GM21367 (cell line): Measurements from ENCODE around the gene SGSM1.

ENCODE experiments used
- ATAC-seq: cut with Tn5 transposase; IDR thresholded peaks from one replicate; pipeline ENCODE4 v1.9.1; 2021; ENCODE audit not compliant: unreplicated experiment

The SGSM1 gene

DNA sequence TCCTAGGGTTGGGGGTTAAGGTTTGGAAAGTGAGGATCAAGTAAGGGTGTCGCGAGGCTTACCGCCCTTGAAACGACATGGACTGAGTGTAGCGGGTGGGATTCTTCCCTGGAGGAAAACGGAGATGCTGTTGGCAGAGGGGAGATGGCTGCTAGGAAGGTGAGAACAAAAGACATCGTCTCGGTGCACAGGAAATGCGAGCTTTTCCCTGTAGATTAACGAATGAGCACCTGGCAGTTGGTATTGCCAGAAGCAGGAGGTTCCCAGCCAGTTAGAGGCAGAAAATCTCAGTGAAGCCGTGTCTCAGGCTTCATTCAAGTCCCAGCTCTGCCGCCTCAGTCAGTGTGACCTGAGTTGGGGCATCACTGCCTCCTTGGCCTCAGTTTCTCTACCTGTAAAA is 141.9 kb downstream of the SGSM1 start:
- no peak for ATAC-seq

DNA sequence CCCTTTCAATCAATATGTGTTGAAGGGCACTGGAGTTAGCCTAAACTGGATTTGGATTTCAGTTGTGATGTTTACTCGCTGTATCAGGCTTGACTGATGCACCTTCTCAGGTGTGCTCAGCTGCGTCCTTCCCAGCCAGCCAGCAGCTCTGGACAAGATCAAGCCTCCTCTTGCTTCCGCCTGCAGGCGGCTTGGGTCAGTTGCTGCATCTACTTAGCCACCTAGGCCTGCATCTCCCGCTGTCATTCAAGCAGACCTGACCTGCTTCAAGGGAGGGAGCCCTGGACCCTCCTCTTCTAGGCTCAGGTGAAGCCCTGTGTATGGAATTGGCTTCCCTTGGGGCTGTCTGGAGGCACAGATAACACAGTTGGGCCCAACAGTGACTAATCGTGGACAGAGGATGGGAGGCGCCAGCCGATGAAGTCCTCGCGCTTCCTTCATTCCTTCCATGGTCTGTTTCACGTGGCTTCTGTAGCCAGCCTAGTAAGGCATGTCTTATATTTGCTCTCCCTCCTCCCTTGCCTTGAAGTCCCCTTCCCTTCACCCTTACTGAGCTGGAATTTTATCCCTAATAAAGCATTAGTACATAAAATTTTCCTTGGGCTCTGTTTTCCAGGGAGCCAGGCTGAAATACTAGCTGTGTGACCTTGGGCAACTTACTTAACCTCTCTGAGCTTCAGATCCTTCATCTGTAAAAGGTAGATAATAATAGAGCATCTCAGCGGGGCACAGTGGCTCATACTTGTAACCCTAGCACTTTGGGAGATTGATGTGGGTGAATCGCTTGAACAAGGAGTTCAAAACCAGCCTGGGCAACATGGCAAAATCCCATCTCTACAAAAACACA is 142.6 kb downstream of the SGSM1 start:
- no peak for ATAC-seq

- ATAC-seq = no peak
Observed at GRCh38 chr22:24950272-24950902, 144.4 kb downstream of the SGSM1 start.

GRCh38 chr22:24951942-24952836 is 146.2 kb downstream of the SGSM1 start, which contains the start of gene KIAA1671:
Gene KIAA1671 (plus strand): TSS chr22:24952716. CDS start chr22:25028000, 75,284 bp downstream.
- ATAC-seq = no peak

DNA sequence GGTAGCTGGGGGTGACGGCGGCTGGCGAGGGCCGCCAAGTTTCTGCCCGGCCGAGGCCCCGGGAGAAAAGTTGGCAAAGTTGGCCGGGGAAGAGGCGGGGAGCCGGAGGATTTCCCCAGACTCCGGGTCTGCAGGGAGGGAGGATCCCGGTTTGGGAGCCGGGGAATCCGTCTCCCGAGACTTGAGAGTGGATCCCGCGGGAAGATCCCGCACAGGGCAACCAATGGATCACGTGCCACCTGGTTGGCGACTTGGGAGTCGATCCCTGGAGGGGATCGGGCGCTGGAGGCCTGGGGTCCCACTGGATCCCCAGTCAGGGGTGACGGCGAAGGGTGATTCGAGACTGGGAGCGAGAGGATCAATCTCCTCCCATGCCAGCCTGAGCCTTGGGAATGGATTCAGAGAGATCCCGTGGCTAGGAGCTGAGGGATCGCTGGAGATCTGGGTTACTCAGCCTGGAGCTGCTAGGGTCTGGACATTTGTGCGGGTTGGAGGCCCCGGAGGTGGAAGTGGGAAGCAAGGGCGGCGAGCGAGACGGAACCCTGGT is 146.9 kb downstream of the SGSM1 start:
- no peak for ATAC-seq

- no peak for ATAC-seq
Observed at GRCh38 chr22:24953384-24954113, 147.5 kb downstream of the SGSM1 start.

GRCh38 chr22:24954114-24954463 is 148.1 kb downstream of the SGSM1 start:
- ATAC-seq = no peak

DNA sequence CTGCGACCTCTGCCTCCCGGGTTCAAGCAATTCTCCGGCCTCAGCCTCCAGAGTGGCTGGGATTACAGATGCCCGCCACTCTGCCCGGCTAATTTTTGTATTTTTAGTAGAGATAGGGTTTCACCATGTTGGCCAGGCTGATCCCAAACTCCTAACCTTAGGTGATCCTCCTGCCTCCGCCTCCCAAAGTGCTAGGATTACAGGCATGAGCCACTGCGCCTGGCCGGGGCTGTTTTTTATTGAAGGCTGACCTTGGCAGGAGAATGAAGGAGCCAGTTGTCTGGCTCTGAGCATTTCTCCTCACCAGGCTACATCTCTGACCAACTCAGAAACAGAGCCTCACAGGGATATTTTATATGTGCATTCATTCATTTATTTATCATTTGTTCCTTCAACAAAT is 148.8 kb downstream of the SGSM1 start:
- no peak for ATAC-seq

- no peak for ATAC-seq
Observed at GRCh38 chr22:24957043-24957442, 151.0 kb downstream of the SGSM1 start.

- no peak for ATAC-seq
Observed at GRCh38 chr22:24961217-24961844, 155.3 kb downstream of the SGSM1 start.

- no peak for ATAC-seq
Observed at GRCh38 chr22:24962094-24962493, 156.1 kb downstream of the SGSM1 start.

- no peak for ATAC-seq
Observed at GRCh38 chr22:24962835-24963234, 156.8 kb downstream of the SGSM1 start.

DNA sequence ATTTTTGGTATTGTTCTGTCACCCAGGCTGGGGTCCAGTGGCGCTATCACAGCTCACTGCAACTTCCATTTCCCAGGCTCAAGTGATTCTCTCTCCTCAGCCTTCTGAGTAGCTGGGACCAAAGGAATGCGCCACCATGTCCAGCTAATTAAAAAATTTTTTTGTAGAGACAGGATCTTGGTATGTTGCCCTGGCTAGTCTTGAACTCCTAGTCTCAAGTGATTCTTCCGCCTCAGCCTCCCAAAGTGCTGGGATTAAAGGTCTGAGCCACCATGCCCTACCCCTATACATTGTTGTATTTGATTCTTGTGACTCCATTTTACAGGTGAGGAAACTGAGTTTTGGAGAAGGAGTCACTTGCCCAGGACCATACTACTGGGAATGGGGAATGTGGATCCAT is 158.4 kb downstream of the SGSM1 start:
- no peak for ATAC-seq

- no peak for ATAC-seq
Observed at GRCh38 chr22:24965822-24966626, 160.0 kb downstream of the SGSM1 start.

DNA sequence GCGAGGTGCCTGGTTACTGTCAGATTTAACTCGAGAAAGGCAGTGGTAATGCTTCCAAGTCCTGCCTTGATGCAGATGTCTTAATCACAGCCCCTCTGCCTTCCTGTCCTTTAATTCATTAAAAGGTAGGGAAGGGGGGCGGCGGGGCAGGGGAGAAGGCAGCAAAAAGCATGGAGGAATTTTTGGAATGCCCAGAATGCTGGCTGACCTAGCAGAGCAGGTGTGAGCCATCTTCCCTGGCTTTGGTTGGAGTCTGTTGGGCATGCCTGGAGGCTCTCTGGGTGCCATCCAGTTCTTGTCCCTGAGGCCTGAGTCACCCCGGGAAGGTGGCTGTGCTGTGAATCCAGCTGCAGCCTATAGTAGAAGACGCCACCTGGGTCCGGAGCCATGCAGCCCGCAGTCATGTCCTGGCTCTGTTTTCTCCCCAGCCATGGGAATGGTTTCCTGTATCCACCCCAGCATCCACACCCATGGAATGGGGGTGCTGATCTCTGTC is 162.1 kb downstream of the SGSM1 start:
- no peak for ATAC-seq

- ATAC-seq = no peak
Observed at GRCh38 chr22:24969560-24970301, 163.7 kb downstream of the SGSM1 start.

DNA sequence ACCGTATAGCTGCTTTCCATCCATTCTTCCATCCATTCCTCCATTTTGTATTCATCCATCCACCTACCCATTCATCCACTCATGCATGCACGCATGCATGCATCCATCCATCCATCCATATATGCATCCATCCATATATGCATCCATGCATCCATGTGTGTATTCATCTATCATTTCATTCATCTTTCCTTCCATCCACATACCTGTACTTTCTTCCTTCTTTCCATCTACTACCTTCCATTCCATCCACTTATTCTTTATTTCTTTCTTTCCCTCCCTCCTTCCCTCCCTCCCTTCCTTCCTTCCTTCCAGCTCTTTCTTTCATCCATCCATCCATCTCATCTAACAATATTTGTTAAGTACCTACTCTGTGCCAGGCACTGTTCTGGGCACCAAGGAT is 166.4 kb downstream of the SGSM1 start:
- no peak for ATAC-seq

DNA sequence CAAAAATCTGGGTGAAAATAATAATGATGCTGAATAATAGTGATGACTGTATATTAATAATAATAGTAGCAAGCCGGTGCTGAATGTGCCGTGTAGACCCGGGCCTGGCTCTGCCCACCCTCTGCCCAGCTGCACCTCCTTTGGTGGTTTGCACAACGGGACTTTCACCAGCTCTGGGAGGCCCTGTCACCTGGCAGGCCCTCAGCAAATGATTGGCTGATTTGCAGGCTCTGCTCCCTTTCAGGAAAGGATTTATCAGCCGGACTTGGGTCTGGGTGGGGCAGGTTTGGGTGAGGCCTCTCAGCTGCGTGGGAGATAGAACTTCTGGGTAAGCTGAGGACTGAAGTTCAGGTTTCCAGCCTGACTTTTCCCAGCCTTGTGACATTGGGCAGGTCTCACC is 167.9 kb downstream of the SGSM1 start:
- no peak for ATAC-seq
